Endothelial cell of umbilical vein (primary cell): ENCODE measurements around the gene SLCO3A1. TPM values are rescaled to one million over a fixed set of nuclear protein-coding genes. Genes with fewer than 3 reads are reported as not detected.

Experiments used
- BruUV-seq: library from RNA; stranded (reverse); fragments of 400-500 nt; replicated peaks from 2 replicates; lab custom pipeline; 2021; lab: Mats Ljungman, UMichigan
- CTCF ChIA-PET: fragments of 300-600, 350-600 bp; sonication (Branson Sonifier 250); formaldehyde crosslinking; loops from one replicate; lab custom pipeline; 2021; ENCODE audit warnings: antibody characterized with exemption, inconsistent platforms; lab: Charles Lee
- POLR2A ChIA-PET: fragments of 300-600, 350-600 bp; sonication (Branson Sonifier 250); formaldehyde crosslinking; loops from one replicate; lab custom pipeline; 2021; ENCODE audit warnings: antibody characterized with exemption, inconsistent platforms; lab: Charles Lee
- DNase-seq: peaks from one replicate; pipeline ENCODE4 v3.0.0-alpha.2; 2011; ENCODE audit warnings: low read depth, low spot score
- FAIRE-seq: peaks from 2 replicates; lab custom pipeline; 2011; peaks lifted over from hg19 to GRCh38; lab: Jason Lieb, UNC
- H2AFZ ChIP-seq: 2 replicates; pipeline ENCODE4 v1.6.0; 2012; ENCODE audit warnings: low read depth, low read length, control low read depth, inconsistent platforms
- H3K27ac ChIP-seq: 2 replicates; pipeline ENCODE4 v1.5.1; 2011; ENCODE audit warnings: low read depth, mild to moderate bottlenecking, control low read depth, low read length, moderate library complexity; ENCODE audit not compliant: insufficient read depth
- H3K27me3 ChIP-seq, 2 experiments: 2 replicates each; pipeline versions ENCODE4 v1.6.0 to v1.6.1; 2011; ENCODE audit warnings: low read length in 2 of 2, mixed read lengths in 1 of 2; ENCODE audit not compliant: control insufficient read depth in 2 of 2, insufficient read depth in 2 of 2
- H3K36me3 ChIP-seq, 2 experiments: 2 replicates in 1 of 2; 3 replicates in 1 of 2; pipeline ENCODE4 v1.5.1; 2011; ENCODE audit warnings: low read length in 2 of 2, mild to moderate bottlenecking in 1 of 2, moderate library complexity in 1 of 2; ENCODE audit not compliant: control insufficient read depth in 2 of 2, insufficient read depth in 2 of 2; ENCODE audit errors: extremely low read depth in 1 of 2
- H3K4me1 ChIP-seq: 3 replicates; pipeline ENCODE4 v1.5.1; 2011; ENCODE audit warnings: mild to moderate bottlenecking, low read length; ENCODE audit not compliant: control insufficient read depth, insufficient read depth; ENCODE audit errors: extremely low read depth
- H3K4me2 ChIP-seq: 2 replicates; pipeline ENCODE4 v1.6.1; 2011; ENCODE audit warnings: low read length, control low read depth, mixed read lengths; ENCODE audit not compliant: insufficient read depth
- H3K4me3 ChIP-seq, 3 experiments: fragments of 200-600 bp in 1 of 3; sonication (generic), shearing (Covaris generic) in 1 of 3; replicated peaks in 1 of 3; 2 replicates each; pipeline ENCODE4 v1.5.1; 2011 to 2016; ENCODE audit warnings: control low read depth in 3 of 3, low read length in 3 of 3, mild to moderate bottlenecking in 2 of 3, inconsistent platforms in 1 of 3, low read depth in 1 of 3, moderate library complexity in 1 of 3; ENCODE audit not compliant: insufficient read depth in 1 of 3
- H3K79me2 ChIP-seq: 2 replicates; pipeline ENCODE4 v1.6.0; 2012; ENCODE audit warnings: low read length, inconsistent platforms; ENCODE audit not compliant: control insufficient read depth, insufficient read depth
- H3K9ac ChIP-seq: replicated peaks from 2 replicates; pipeline ENCODE3; 2011; ENCODE audit warnings: low read length, control low read depth; ENCODE audit not compliant: insufficient read depth; ENCODE audit errors: extremely low read depth
- H3K9me1 ChIP-seq: replicated peaks from 3 replicates; pipeline ENCODE4 v1.6.0; 2011; ENCODE audit warnings: mild to moderate bottlenecking, low read length; ENCODE audit not compliant: control insufficient read depth, insufficient read depth; ENCODE audit errors: extremely low read depth
- H3K9me3 ChIP-seq: replicated peaks from 2 replicates; pipeline ENCODE4 v1.5.1; 2012; ENCODE audit warnings: low read length, inconsistent platforms; ENCODE audit not compliant: control insufficient read depth, insufficient read depth
- H4K20me1 ChIP-seq: replicated peaks from 2 replicates; pipeline ENCODE3; 2011; ENCODE audit warnings: mild to moderate bottlenecking, low read length; ENCODE audit not compliant: control insufficient read depth, insufficient read depth; ENCODE audit errors: extremely low read depth
- EZH2 ChIP-seq: IDR thresholded peaks from 2 replicates; pipeline ENCODE4 v1.6.1; 2012; ENCODE audit warnings: borderline replicate concordance, low read depth, mild to moderate bottlenecking, moderate library complexity, low read length, inconsistent platforms; ENCODE audit not compliant: severe bottlenecking
- FOS ChIP-seq: IDR thresholded peaks from 2 replicates; pipeline ENCODE4 v1.6.1; 2011; ENCODE audit warnings: mild to moderate bottlenecking, low read length, moderate library complexity, borderline replicate concordance; ENCODE audit not compliant: insufficient read depth
- GATA2 ChIP-seq: IDR thresholded peaks from 2 replicates; pipeline ENCODE4 v1.7.0; 2011; ENCODE audit warnings: low read depth, mild to moderate bottlenecking, moderate library complexity, mixed read lengths, low read length; ENCODE audit not compliant: insufficient read length, insufficient read depth
- JUN ChIP-seq: IDR thresholded peaks from 2 replicates; pipeline ENCODE4 v1.6.1; 2011; ENCODE audit warnings: borderline replicate concordance, low read depth; ENCODE audit not compliant: insufficient read length, insufficient read depth
- MAX ChIP-seq: IDR thresholded peaks from 2 replicates; pipeline ENCODE4 v1.6.1; 2011; ENCODE audit not compliant: insufficient read depth, insufficient read length
- MYC ChIP-seq: IDR thresholded peaks from one replicate; pipeline ENCODE4 v1.6.1; 2011; ENCODE audit warnings: mild to moderate bottlenecking, low read depth, low read length
- POLR2A ChIP-seq: IDR thresholded peaks from 2 replicates; pipeline ENCODE4 v1.6.1; 2012; ENCODE audit warnings: low read depth, mild to moderate bottlenecking, control low read depth, low read length
- POLR2AphosphoS5 ChIP-seq: IDR thresholded peaks from 2 replicates; pipeline ENCODE4 v1.6.1; 2012; ENCODE audit warnings: low read depth, mild to moderate bottlenecking, control low read depth, low read length, moderate library complexity; ENCODE audit not compliant: insufficient read depth
- dilution Hi-C: fragments of 300-500 bp; cut with MboI; formaldehyde crosslinking; loops from one replicate; pipeline ENCODE4 v1.15.0; 2019; ENCODE audit warnings: low sequenced_read_pairs; ENCODE audit not compliant: extremely low pct_ligation_motif_present
- intact Hi-C: fragments of 100-400 bp; cut with micrococcal nuclease; formaldehyde crosslinking; loops from one replicate; pipeline ENCODE4 v1.10.0; 2022
- polyA plus RNA-seq, 4 experiments: library from polyadenylated mRNA; depleted of rRNA in 3 of 4; stranded (reverse) in 3 of 4; unstranded in 1 of 4; fragments of >200 nt; gene quantifications; 2 replicates each; pipeline versions ENCODE4 v1.2.1 to v1.2.3, GENCODE V29; 2011 to 2012; ENCODE audit warnings: missing spikeins in 1 of 4
- total RNA-seq: library from RNA; stranded (reverse); gene quantifications from 2 replicates; pipeline ENCODE4 v1.2.3, GENCODE V29; 2021
- TF ChIP-seq, protein P1 (sequence below), 2 donors: IDR thresholded peaks; 1 replicate in 1 of 2; 2 replicates in 1 of 2; pipeline ENCODE4 v1.5.1; 2011; ENCODE audit warnings: low read length in 2 of 2, mild to moderate bottlenecking in 2 of 2, moderate library complexity in 2 of 2, control low read depth in 1 of 2, inconsistent platforms in 1 of 2, low read depth in 1 of 2; ENCODE audit not compliant: insufficient read depth in 1 of 2; ENCODE audit errors: extremely low read depth in 1 of 2

Gene SLCO3A1
- total and polyA plus RNA-seq, 2 donors (not counting 3 experiments of a cell fraction or from before 2014, with no cell fraction given) = 0.88 to 0.92 TPM

DNA sequence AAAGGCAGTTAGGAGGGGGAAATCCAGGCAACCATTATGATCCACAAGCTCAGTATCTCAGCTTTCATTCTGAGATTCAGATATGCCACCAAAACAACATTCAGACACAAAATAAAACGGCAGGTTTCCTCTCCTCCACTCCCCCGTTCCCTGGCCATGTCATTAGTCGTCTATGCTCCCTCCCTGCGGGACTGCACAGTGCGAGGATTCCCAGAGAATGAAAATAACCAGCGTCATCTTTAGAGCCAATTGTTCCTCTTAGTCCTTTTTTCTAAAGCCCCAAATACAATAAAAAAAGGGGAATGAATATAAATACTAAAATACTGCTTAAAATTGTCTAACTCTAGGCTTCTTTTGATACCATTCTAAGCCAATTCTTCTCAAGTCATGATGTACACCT, 7.8 kb upstream of the SLCO3A1 start:
- Histone ChIP-seq H2AFZ (no peak overlapping the region), H3K36me3 (no peaks in the 10 kb centered on the region), H3K9me3 (no peaks in the 10 kb centered on the region), H3K4me2 (no peak overlapping the region), H3K27me3 (no peaks in the 10 kb centered on the region), H3K9me1 (no peaks in the 10 kb centered on the region), H3K27ac (no peak overlapping the region), H3K9ac (no peak overlapping the region), H3K79me2 (no peaks in the 10 kb centered on the region), H4K20me1 (no peaks in the 10 kb centered on the region), H3K4me3 (no peak overlapping the region), H3K4me1 (no peaks in the 10 kb centered on the region)
- FAIRE-seq (no peak), DNase-seq (no peak)
- intact Hi-C loops (no loop called here), dilution Hi-C loops (no loop called here)
- TF ChIP-seq MYC (no peak), GATA2 (no peak), JUN (no peak), EZH2 (no peak), POLR2A (no peak), POLR2AphosphoS5 (no peak), FOS (no peak), MAX (no peak)
- TF ChIP-seq, protein P1, sequence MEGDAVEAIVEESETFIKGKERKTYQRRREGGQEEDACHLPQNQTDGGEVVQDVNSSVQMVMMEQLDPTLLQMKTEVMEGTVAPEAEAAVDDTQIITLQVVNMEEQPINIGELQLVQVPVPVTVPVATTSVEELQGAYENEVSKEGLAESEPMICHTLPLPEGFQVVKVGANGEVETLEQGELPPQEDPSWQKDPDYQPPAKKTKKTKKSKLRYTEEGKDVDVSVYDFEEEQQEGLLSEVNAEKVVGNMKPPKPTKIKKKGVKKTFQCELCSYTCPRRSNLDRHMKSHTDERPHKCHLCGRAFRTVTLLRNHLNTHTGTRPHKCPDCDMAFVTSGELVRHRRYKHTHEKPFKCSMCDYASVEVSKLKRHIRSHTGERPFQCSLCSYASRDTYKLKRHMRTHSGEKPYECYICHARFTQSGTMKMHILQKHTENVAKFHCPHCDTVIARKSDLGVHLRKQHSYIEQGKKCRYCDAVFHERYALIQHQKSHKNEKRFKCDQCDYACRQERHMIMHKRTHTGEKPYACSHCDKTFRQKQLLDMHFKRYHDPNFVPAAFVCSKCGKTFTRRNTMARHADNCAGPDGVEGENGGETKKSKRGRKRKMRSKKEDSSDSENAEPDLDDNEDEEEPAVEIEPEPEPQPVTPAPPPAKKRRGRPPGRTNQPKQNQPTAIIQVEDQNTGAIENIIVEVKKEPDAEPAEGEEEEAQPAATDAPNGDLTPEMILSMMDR (IDR thresholded peaks at IDR 0.05; ENCODE audit: extremely low read depth in 1 of 2, insufficient read depth in 1 of 2, low read depth in 1 of 2, low read length in 2 of 2) = no peak
- ChIA-PET POLR2A (no interaction called here), CTCF (no interaction called here)
- no TSS peak for BruUV-seq
